ENCODE data around the gene ZNF304. TPM values are rescaled to one million over a fixed set of nuclear protein-coding genes. Genes with fewer than 3 reads are reported as not detected.

The ZNF304 gene
- total RNA-seq, 1 donor from 2014 or later = 26.5 TPM

Other genes starting within 250 kb of the ZNF304 start
- not detected for gene USP29, start 231.3 kb upstream of the ZNF304 start, total RNA-seq
- gene ZIM3, start 206.1 kb upstream of the ZNF304 start, total RNA-seq = not detected
- gene DUXA, start 183.8 kb upstream of the ZNF304 start, total RNA-seq = not detected
- gene ZNF264, start 159.8 kb upstream of the ZNF304 start, total RNA-seq = 23.6 TPM
- 1.2 TPM for gene AURKC, start 120.2 kb upstream of the ZNF304 start, total RNA-seq
- gene ZNF805, start 110.6 kb upstream of the ZNF304 start, total RNA-seq = 28.9 TPM
- 126 TPM for gene ZNF460, start 70.8 kb upstream of the ZNF304 start, total RNA-seq
- 34.2 TPM for gene ZNF543, start 30.8 kb upstream of the ZNF304 start, total RNA-seq
- 36.7 TPM for gene TRAPPC2B, start 12.3 kb downstream of the ZNF304 start, total RNA-seq
- gene ZNF547, start 12.3 kb downstream of the ZNF304 start, total RNA-seq = 13.5 TPM
- 45.7 TPM for gene ZNF548, start 38.6 kb downstream of the ZNF304 start, total RNA-seq
- gene ZNF17, start 59.9 kb downstream of the ZNF304 start, total RNA-seq = 27.7 TPM
- gene ZNF749, start 84.1 kb downstream of the ZNF304 start, total RNA-seq = 37.9 TPM
- gene VN1R1, start 105.9 kb downstream of the ZNF304 start, total RNA-seq = 4.9 TPM
- 66.0 TPM for gene ZNF772, start 126.3 kb downstream of the ZNF304 start, total RNA-seq
- gene ZNF419, start 136.5 kb downstream of the ZNF304 start, total RNA-seq = 31.0 TPM
- 16.7 TPM for gene ZNF773, start 148.7 kb downstream of the ZNF304 start, total RNA-seq
- 20.0 TPM for gene ZNF549, start 176.1 kb downstream of the ZNF304 start, total RNA-seq
- gene ZNF550, start 208.6 kb downstream of the ZNF304 start, total RNA-seq = 11.4 TPM
- 12.2 TPM for gene ZNF416, start 227.6 kb downstream of the ZNF304 start, total RNA-seq
- gene ZIK1, start 232.9 kb downstream of the ZNF304 start, total RNA-seq = 29.8 TPM
- 3.7 TPM for gene ZNF530, start 248.6 kb downstream of the ZNF304 start, total RNA-seq